Mesenteric fat pad (tissue), 1 donor: ENCODE results near the gene COL5A1. TPM values are rescaled to one million over a fixed set of nuclear protein-coding genes. Genes with fewer than 3 reads are reported as not detected.

Source experiments
- DNase-seq: peaks from one replicate; pipeline ENCODE4 v3.0.0-alpha.2; 2020; ENCODE audit warnings: low spot score
- total RNA-seq: library from RNA; stranded (reverse); fragmentation: NEBNext Ultra II Directional; extraction: Animal tissue kit (Norgen Biotek cat#: 25700); gene quantifications from one replicate; pipeline ENCODE4 v1.2.1, GENCODE V29; 2021
- donor health status: DM: yes; HTN: yes; CAD: no.

The COL5A1 gene
- total RNA-seq, 1 donor from 2014 or later, result 84.7 TPM

DNA sequence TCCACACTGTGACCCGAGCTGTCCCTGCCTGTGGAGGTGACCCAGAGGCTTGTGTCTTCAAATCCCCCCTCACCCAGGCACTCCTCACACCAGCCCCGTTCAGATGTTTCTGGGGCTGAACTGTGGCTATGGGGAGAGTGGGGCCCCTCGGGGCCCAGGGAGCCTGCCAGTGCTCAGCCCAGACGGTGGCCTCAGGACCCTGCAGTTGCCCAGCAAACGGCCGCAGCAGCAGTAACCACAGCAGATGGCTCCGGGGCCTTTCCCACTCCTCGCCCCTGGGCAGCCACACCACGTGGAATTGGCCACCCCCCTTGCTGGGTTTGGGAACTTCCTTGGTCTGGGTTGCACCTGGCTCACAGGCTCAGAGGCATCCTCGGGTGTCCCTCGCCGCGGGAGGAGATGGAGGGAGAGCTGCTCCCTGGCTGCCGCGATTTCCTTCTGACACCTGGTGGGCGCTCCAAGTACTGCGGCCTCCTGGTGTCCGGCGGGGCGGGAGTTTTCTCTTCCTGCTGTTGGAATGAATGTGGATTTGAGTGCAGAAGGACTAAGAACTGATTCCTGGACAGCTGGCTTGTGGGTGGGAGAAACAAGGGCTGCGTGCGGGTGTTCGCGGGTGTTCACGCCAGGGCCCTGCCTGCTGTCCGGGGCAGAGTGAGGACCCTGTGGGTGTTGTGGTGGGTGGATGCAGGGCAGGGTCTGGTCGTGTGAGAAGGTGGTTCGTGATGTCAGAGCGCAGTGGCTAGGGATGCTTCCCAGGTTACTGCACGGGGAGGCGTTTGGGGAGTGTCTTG is 97.5 kb downstream of the COL5A1 start:
- no peak for DNase-seq

GRCh38 chr9:134739660-134739968 is 98.0 kb downstream of the COL5A1 start:
- DNase-seq, result no peak

GRCh38 chr9:134740071-134740470 is 98.5 kb downstream of the COL5A1 start:
- no peak for DNase-seq

DNA sequence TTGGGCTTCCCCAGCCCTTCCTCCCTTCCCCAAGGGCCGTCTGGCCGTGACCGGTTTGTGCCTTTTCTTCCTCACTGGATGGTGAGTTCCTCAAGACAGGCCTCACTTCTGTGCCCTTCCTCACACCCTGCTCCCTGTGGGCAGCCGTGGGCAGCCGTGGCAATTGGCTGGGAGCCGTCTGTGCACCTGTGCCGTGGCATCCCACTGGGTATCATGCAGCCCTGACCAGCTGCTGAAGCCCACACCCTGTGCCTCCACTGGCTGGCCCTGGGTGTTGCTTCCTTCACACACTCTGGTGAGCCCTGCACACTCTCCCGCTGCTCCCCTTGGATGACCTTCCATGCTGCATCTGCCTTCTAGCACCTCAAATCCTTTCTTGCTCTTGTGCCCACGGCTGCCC is 100.2 kb downstream of the COL5A1 start:
- DNase-seq, result no peak

DNA sequence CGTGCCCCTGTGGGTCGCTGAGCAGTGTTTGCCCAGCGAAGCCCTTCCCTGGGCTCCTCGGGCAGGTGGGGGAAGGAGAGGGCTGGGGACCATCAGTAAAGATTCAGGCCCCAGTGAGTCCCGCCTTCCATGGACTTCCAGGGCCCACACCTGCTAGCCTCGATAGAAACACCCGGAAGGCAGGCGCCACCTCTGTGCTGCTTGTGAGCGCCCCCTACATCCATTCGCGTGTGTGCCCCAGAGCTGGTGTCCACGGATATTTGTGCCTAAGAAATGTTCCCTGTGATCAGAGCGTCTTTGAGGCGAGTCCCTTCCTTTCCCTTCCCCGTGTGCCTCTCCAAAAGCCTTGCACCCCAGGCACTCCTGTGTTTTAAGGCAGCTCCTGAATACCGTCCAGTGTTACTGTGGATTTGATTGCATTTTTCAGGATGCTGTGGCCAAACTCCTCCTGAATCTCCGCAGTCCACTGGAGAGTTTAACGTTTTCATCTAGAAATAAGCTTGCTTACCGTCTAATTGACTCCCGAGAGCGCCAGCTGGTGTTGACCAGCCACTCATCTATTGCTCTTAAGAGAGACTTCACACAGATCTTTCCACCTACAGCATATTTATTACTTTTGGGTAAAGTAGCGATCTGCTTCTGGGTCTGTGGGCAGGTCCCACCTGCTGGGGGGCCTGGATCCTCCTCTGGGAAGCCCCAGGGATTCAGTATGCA is 101.4 kb downstream of the COL5A1 start:
- no peak for DNase-seq

DNA sequence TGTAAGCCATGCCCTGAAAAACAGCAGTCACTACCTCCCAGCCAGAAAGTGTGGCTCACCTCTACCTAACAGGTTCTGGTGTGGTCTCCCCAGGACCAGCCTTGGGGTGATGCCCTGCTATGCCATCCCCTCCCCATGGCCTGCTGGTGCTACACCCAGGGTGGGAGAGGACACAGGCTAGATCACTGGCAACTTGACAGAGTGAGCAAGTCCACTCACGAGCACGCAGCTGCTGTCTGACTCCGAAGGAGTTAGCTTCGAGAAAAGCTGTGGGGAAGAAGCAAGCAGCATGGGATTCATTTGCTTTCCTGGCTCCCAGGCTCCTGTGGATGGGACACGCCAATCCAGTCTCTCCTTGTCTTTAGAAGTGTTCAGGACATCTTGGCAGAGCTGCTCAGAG is 102.2 kb downstream of the COL5A1 start:
- DNase-seq, result no peak

GRCh38 chr9:134744385-134745295 is 103.0 kb downstream of the COL5A1 start:
- no peak for DNase-seq

DNA sequence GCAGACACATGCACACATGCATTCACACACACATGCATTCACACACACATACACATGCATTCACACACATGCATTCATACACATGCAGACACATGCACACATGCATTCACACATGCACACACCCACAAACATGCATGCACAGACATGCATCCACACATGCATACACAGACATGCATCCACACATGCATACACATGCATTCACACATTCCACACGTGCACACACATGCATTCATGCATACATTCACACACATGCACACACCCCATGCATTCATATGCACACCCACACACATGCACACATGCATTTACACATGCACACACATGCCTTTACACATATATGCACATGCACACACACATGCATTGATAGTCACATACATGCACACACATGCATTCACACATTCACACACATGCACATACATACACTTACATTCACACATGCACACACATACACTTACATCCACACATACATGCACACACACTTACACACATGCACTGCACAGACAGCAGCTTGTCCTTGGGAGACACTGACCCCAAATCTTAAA is 106.4 kb downstream of the COL5A1 start:
- DNase-seq, result no peak

- no peak for DNase-seq
Measured at GRCh38 chr9:134748591-134748990, 107.0 kb downstream of the COL5A1 start.

DNA sequence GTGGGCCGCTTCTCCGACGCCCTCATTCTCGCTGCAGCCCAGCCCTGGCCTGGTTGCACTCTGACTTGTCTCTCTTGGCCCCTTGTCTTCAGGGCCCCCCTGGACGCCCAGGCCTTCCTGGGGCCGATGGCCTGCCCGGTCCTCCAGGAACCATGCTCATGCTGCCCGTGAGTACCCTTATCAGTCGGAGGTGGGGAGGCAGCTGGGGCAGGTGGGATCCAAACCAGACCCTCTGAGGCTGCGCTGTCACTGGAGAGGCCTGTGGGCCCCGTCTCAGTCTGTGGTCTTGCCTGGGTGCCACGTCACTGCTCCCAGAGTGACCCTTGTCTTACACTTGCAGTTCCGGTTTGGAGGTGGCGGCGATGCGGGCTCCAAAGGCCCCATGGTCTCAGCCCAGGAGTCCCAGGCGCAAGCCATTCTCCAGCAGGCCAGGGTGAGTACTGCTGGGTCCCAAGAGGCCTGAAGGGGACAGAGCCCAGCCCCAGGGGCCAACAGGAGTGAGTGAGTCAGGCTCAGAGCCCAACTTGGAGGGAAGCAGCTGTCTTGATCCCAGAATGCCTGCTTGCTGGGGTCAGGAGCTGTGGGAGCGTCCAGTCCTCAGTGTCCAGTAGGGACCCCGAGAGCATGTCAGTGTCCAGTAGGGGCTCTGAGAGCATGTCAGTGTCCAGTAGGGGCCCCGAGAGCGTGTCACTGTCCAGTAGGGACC is 109.0 kb downstream of the COL5A1 start:
- no peak for DNase-seq

DNA sequence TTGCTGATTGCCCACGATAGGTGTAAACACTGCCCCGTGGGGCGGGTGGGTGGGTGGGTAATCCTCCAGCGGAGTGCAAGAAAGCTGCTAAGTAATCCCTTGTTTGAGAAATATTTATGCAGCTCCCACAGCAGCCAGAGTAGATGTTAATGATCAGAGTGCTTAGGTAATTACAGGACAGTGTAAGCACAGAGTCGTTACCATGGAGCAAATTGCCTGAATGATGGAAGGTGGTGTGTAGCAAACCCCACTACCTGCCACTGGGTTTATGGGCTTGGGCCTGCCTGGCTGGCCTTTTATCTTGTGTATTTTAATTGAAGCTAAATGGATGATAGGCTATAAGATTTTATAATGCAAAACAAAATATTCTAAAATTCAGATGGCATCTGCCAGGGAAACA is 110.0 kb downstream of the COL5A1 start:
- DNase-seq, result no peak

DNA sequence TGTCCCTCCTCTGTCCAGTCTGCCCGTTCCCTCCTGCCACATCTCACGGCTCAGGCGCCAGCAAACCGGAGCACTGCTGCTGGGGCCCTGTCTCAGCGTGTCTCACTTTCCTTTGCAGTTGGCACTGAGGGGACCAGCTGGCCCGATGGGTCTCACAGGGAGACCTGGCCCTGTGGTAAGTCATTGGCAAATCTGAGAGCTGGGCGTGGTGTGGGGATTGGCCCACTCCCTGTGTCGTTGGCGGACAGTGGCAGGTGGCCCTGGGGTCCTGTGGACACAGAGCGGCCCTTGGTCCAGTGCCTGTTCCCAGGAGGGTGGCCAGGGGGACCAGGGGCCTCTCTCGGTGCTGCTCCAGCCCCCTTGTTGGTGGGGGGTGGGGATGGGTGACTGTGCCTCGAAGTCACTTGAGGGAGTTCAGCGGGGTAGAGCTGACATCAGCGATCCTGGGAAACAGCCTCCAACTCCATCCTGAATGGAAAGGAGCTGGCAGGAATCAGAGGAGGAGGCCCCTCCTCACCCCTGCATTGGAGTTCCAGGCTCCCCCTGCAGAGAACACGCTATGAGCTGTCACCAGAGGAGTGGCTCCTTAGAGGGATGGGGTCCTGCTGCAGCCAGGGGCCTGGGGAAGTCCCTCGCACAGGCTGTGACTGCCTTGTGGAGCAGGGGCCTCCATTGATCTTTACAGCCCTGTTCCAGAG is 111.0 kb downstream of the COL5A1 start:
- no peak for DNase-seq

- DNase-seq, result no peak
Measured at GRCh38 chr9:134753191-134753590, 111.6 kb downstream of the COL5A1 start.

DNA sequence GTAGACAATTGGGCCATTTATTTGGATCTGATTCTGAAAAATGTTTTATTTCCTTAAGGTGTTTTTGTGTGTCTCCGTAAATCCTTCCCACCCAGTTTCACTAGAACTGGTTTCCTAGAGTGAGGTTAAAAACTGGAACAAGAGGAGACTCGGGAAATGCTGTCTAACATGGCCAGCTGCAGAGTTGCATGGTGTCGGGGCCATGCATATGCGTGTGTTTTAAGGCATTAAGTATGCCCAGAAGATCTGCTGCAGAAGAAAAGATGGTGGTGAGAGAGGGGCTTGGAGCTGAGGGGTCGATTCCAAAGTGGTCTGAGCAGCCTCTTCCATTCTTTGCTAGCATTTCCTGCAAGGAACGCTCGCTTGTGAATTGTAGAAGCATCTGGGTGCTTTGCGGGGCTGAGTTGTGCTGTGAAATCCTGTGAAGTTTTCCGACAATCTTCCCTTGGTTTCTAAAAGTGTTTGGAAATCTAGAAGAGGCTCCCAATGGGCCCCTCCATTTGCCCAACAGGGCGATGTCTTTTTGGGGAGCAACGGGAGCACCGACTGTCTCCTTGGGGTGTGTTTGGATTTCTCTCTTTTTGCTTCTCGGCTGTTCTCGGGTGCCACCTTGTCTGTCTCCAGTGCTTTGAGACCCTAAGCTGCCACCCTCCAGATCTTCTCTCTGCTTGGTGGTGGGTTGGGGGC is 113.8 kb downstream of the COL5A1 start:
- no peak for DNase-seq

GRCh38 chr9:134756098-134756497 is 114.5 kb downstream of the COL5A1 start:
- DNase-seq, result no peak

- DNase-seq, result no peak
Measured at GRCh38 chr9:134757216-134757975, 115.8 kb downstream of the COL5A1 start.

GRCh38 chr9:134758949-134759607 is 117.5 kb downstream of the COL5A1 start:
- DNase-seq, result no peak

- no peak for DNase-seq
Measured at GRCh38 chr9:134759913-134760312, 118.3 kb downstream of the COL5A1 start.
